GM15510 (cell line): ENCODE measurements around the gene COL23A1.

Experiments
- POLR2A ChIP-seq: IDR thresholded peaks from 3 replicates; pipeline ENCODE4 v1.6.1; 2011; ENCODE audit warnings: borderline replicate concordance; ENCODE audit not compliant: insufficient read length; ENCODE audit errors: extremely low read depth

Gene COL23A1

DNA sequence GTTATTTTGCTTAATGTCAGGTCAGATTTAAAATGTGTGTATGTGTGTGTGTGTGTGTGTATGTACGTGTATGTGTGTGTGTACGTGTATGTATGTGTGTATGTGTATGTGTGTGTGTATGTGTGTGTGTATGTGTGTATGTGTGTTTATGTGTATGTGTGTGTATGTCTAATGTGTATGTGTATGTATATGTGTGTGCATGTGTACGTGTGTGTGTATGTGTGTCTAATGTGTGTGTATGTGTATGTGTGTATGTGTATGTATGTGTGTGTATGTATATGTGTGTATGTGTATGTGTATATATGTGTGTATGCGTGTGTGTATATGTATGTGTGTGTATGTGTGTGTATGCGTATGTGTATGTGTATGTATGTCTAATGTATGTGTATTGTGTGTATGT lies 232.5 kb downstream of the COL23A1 start:
- no peak for TF ChIP-seq POLR2A

GRCh38 chr5:178357121-178357521 lies 233.1 kb downstream of the COL23A1 start:
- TF ChIP-seq POLR2A: no peak

DNA sequence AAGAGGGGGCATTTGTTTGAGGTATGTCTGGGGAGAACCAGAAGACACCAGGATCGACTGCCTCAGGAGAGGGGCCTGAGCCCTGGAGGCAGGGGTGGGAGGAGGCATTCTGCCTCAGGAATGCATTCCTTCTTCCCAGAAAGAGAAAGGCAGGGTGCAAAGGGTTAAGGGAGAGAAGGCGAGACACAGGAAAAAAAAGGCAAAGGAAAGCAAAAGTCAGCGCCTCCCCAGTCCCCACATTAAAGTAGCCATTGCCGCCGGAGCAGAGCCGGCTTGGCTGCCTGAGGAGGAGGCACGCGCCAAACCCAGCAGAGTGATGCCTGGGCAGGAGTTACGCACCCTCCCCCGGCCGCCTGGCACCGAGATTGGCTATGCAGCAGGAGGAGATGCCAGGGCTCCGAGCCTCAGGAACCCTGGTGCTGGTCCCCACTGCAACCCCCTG lies 233.7 kb downstream of the COL23A1 start:
- TF ChIP-seq POLR2A: no peak

GRCh38 chr5:178355671-178356070 lies 234.5 kb downstream of the COL23A1 start:
- TF ChIP-seq POLR2A: no peak

DNA sequence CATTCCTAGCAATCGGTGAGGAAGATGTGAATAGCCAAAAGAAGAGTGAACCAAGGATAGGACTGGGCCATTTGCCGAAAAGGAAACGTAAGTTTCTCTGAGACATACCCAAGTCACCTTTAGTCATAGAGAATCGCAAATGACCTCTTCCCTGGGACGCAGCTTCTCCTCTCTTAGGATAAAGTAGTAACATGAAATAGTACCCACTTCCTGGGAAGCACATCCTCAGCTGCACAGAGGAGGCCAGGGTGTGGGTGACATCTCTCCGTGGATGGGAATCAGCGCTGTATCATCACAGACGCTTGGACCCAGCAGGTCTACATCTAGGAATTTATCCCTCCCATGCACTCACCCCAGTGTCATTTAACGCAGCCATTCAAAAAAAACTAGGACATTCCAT lies 236.7 kb downstream of the COL23A1 start:
- no peak for TF ChIP-seq POLR2A

DNA sequence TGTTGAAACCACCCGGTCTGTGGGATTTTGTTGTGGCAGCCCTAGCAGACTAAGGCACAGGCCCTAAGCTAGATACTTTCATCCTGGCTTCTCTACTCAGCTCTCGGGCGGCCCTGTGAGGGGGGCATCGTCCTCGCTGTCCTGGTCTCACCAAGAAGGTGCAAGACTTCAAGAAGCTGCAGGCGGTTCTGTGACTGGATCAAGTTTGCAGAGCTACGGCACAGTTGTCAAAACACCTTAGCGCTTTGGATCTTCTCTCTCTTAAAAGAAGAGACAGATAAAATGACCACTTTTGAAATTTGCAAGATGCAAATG lies 238.2 kb downstream of the COL23A1 start:
- no peak for TF ChIP-seq POLR2A

GRCh38 chr5:178351221-178352034 lies 238.8 kb downstream of the COL23A1 start:
- no peak for TF ChIP-seq POLR2A

GRCh38 chr5:178350361-178351220 lies 239.6 kb downstream of the COL23A1 start:
- TF ChIP-seq POLR2A: no peak

GRCh38 chr5:178349625-178350353 lies 240.4 kb downstream of the COL23A1 start:
- TF ChIP-seq POLR2A: no peak

- no peak for TF ChIP-seq POLR2A
Observed at GRCh38 chr5:178349075-178349511, 241.1 kb downstream of the COL23A1 start.

- TF ChIP-seq POLR2A: no peak
Observed at GRCh38 chr5:178348356-178349074, 241.7 kb downstream of the COL23A1 start.

DNA sequence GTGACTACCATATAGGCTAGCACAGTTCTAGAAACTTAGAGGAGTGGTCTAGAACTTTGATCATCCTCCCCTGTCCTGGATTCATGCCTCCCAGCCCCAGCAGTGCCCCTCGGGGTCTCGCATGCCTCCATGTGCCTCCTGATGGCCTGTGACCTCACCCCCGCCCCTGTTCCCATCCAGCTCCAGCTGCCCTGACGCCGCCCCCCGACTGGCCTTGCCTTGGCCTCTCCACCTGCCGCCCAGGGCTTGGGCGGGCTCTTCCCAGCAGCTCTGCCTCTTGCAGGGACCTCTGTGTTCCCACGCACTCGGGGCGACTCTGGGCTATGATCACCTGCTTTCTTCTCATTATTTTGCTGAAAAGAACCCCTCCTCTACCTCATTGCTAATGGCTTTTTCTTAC lies 242.2 kb downstream of the COL23A1 start:
- no peak for TF ChIP-seq POLR2A

DNA sequence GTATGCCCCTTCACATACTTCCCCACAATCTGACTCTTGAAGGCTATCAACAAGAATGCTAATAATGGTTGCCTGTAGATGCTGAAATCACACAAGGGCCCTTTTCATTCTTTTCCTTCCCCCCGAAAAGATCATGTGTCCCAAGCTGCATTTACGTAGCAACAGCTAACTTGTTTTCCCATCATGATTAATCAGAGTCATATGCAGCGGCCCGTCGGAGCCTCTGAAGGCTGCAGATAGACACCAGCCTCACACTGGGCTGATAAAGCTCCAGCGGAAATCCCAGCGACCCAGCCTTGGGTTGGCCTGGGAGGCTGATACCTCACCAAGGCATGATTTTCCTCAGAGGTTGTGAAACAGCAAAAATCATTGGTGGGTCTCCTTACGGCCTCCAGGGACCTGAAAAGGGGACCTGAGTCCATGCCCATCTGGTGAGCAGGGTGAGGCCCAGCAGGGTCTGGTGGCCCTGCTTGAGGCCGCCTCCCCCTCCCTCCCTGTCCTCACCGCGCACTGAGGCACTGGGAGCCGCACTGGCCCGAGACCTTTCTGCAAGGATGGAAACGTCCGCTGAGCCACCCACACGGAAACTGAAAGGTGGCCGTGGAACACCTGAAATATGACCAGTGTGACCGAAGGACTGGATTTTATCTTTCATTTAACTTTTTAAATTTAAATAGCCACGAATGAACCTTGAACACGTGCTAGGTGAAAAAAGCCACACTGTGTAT lies 243.4 kb downstream of the COL23A1 start:
- TF ChIP-seq POLR2A: no peak

GRCh38 chr5:178343306-178343705 lies 246.9 kb downstream of the COL23A1 start:
- no peak for TF ChIP-seq POLR2A
